Osteoblast (primary cell): Measurements from ENCODE around the gene ZBTB17. TPM values are rescaled to one million over a fixed set of nuclear protein-coding genes. Genes with fewer than 3 reads are reported as not detected.

Experiments used
- DNase-seq: peaks from one replicate; pipeline ENCODE4 v3.0.0; 2011; ENCODE audit warnings: low spot score, mixed read lengths; ENCODE audit not compliant: insufficient read length; ENCODE audit errors: missing footprints
- H2AFZ ChIP-seq: 2 replicates; pipeline ENCODE4 v1.6.0; 2011; ENCODE audit warnings: mild to moderate bottlenecking, low read length
- H3K27ac ChIP-seq: 2 replicates; pipeline ENCODE4 v1.5.1; 2011; ENCODE audit warnings: mild to moderate bottlenecking, low read depth, low read length, moderate library complexity
- H3K27me3 ChIP-seq: 2 replicates; pipeline ENCODE4 v1.6.0; 2012; ENCODE audit warnings: mild to moderate bottlenecking, control low read depth, inconsistent platforms, low read length, moderate library complexity; ENCODE audit not compliant: insufficient read depth
- H3K36me3 ChIP-seq: 2 replicates; pipeline ENCODE4 v1.5.1; 2011; ENCODE audit warnings: mild to moderate bottlenecking, low read length, control low read depth, moderate library complexity; ENCODE audit not compliant: insufficient read depth
- H3K4me1 ChIP-seq: 2 replicates; pipeline ENCODE4 v1.5.1; 2011; ENCODE audit warnings: mild to moderate bottlenecking, low read length, control low read depth, moderate library complexity; ENCODE audit not compliant: insufficient read depth
- H3K4me2 ChIP-seq: 2 replicates; pipeline ENCODE4 v1.6.0; 2011; ENCODE audit warnings: mild to moderate bottlenecking, low read length; ENCODE audit not compliant: insufficient read depth
- H3K4me3 ChIP-seq: fragments of 200-600 bp; sonication (generic); 3 replicates; pipeline ENCODE4 v1.5.1; 2012; ENCODE audit warnings: mild to moderate bottlenecking, low read length, inconsistent platforms; ENCODE audit not compliant: insufficient read depth
- H3K79me2 ChIP-seq: 2 replicates; pipeline ENCODE4 v1.6.0; 2012; ENCODE audit warnings: mild to moderate bottlenecking, low read length, control low read depth, inconsistent platforms; ENCODE audit not compliant: insufficient read depth
- H3K9me3 ChIP-seq: 2 replicates; pipeline ENCODE4 v1.5.1; 2011; ENCODE audit warnings: low read depth, low read length, control low read depth
- H4K20me1 ChIP-seq: 2 replicates; pipeline ENCODE4 v1.6.0; 2012; ENCODE audit warnings: mild to moderate bottlenecking, low read length, control low read depth; ENCODE audit not compliant: insufficient read depth
- total RNA-seq: library from RNA; depleted of rRNA; stranded (reverse); fragments of >200 nt; gene quantifications from 2 replicates; pipeline ENCODE4 v1.2.3, GENCODE V29; 2012
- TF ChIP-seq, protein P1 (sequence below): IDR thresholded peaks from 2 replicates; pipeline ENCODE4 v1.5.1; 2011; ENCODE audit warnings: mild to moderate bottlenecking, low read depth, low read length, moderate library complexity; ENCODE audit errors: extremely low read depth

ZBTB17 gene
- total RNA-seq, 1 donor: 29.7 TPM

DNA sequence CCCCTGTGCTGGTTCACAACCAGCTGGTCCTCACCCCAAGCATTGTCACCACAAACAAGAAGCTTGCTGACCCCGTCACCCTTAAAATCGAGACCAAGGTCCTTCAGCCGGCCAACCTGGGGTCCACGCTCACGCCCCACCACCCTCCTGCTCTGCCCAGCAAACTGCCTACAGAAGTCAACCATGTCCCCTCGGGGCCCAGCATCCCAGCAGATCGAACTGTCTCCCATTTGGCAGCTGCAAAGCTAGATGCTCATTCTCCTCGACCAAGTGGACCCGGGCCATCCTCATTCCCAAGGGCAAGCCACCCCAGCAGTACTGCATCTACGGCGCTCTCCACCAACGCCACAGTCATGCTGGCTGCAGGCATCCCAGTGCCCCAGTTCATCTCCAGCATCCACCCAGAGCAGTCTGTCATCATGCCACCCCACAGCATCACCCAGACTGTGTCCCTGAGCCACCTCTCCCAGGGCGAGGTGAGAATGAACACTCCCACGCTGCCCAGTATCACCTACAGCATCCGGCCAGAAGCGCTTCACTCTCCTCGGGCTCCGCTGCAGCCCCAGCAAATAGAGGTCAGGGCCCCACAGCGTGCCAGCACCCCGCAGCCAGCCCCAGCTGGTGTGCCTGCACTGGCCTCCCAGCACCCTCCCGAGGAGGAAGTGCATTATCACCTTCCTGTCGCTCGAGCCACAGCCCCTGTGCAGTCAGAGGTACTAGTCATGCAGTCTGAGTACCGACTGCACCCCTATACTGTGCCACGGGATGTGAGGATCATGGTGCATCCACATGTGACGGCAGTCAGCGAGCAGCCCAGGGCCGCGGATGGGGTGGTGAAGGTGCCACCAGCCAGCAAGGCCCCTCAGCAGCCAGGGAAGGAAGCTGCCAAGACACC lies 40.6 kb downstream of the ZBTB17 start:
- H3K79me2 ChIP-seq: peaks cover 2% of the 10 kb centered on the region
- TF ChIP-seq, protein P1, sequence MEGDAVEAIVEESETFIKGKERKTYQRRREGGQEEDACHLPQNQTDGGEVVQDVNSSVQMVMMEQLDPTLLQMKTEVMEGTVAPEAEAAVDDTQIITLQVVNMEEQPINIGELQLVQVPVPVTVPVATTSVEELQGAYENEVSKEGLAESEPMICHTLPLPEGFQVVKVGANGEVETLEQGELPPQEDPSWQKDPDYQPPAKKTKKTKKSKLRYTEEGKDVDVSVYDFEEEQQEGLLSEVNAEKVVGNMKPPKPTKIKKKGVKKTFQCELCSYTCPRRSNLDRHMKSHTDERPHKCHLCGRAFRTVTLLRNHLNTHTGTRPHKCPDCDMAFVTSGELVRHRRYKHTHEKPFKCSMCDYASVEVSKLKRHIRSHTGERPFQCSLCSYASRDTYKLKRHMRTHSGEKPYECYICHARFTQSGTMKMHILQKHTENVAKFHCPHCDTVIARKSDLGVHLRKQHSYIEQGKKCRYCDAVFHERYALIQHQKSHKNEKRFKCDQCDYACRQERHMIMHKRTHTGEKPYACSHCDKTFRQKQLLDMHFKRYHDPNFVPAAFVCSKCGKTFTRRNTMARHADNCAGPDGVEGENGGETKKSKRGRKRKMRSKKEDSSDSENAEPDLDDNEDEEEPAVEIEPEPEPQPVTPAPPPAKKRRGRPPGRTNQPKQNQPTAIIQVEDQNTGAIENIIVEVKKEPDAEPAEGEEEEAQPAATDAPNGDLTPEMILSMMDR: no peak
- DNase-seq: peak; percentile 60
- no peak overlapping the region for H3K4me3 ChIP-seq
- no peak overlapping the region for H2AFZ ChIP-seq
- peaks cover 76% of the 10 kb centered on the region for H3K36me3 ChIP-seq
- no peak overlapping the region for H3K4me2 ChIP-seq
- H3K27ac ChIP-seq: no peak overlapping the region
- no peaks in the 10 kb centered on the region for H4K20me1 ChIP-seq
- H3K4me1 ChIP-seq: peaks cover 12% of the 10 kb centered on the region
- H3K9me3 ChIP-seq: no peaks in the 10 kb centered on the region
- H3K27me3 ChIP-seq: no peaks in the 10 kb centered on the region

DNA sequence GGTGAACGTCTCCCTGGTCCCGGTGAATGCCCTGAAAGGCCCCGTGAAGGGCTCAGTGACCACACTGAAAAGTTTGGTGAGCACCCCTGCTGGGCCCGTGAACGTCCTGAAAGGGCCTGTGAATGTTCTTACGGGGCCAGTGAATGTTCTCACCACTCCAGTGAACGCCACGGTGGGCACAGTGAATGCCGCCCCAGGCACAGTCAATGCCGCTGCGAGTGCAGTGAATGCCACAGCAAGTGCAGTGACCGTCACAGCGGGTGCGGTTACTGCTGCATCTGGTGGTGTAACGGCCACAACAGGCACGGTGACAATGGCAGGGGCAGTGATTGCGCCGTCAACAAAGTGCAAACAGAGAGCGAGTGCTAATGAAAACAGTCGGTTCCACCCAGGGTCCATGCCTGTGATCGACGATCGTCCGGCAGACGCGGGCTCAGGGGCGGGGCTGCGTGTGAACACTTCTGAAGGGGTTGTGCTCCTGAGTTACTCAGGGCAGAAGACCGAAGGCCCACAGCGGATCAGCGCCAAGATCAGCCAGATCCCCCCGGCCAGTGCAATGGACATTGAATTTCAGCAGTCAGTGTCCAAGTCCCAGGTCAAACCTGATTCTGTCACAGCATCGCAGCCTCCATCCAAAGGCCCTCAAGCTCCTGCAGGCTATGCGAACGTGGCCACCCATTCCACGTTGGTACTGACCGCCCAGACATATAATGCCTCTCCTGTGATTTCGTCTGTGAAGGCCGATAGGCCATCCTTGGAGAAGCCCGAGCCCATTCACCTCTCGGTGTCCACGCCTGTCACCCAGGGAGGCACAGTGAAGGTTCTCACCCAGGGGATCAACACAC lies 41.5 kb downstream of the ZBTB17 start:
- no peak overlapping the region for H2AFZ ChIP-seq
- no peak overlapping the region for H3K4me2 ChIP-seq
- no peaks in the 10 kb centered on the region for H4K20me1 ChIP-seq
- H3K4me1 ChIP-seq: peaks cover 8% of the 10 kb centered on the region
- H3K4me3 ChIP-seq: no peak overlapping the region
- no peaks in the 10 kb centered on the region for H3K79me2 ChIP-seq
- no peak overlapping the region for H3K27ac ChIP-seq
- TF ChIP-seq, protein P1: no peak
- H3K9me3 ChIP-seq: no peaks in the 10 kb centered on the region
- no peaks in the 10 kb centered on the region for H3K27me3 ChIP-seq
- peak; percentile 31 for DNase-seq
- H3K36me3 ChIP-seq: peaks cover 79% of the 10 kb centered on the region

DNA sequence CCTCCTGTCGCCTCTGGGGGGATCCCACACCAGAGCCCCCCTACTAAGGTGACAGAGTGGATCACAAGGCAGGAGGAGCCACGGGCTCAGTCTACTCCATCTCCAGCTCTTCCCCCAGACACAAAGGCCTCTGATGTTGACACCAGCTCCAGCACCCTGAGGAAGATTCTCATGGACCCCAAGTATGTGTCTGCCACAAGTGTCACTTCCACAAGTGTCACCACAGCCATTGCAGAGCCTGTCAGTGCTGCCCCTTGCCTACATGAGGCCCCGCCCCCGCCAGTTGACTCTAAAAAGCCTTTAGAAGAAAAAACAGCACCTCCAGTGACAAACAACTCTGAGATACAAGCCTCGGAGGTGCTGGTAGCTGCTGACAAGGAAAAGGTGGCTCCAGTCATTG lies 42.2 kb downstream of the ZBTB17 start:
- TF ChIP-seq, protein P1: no peak
- H4K20me1 ChIP-seq: no peaks in the 10 kb centered on the region
- H3K36me3 ChIP-seq: peaks cover 80% of the 10 kb centered on the region
- H3K4me3 ChIP-seq: no peak overlapping the region
- peaks cover 3% of the 10 kb centered on the region for H3K4me1 ChIP-seq
- no peaks in the 10 kb centered on the region for H3K27me3 ChIP-seq
- no peaks in the 10 kb centered on the region for H3K9me3 ChIP-seq
- H2AFZ ChIP-seq: no peak overlapping the region
- DNase-seq: no peak
- H3K4me2 ChIP-seq: no peak overlapping the region
- no peak overlapping the region for H3K27ac ChIP-seq
- H3K79me2 ChIP-seq: no peaks in the 10 kb centered on the region

DNA sequence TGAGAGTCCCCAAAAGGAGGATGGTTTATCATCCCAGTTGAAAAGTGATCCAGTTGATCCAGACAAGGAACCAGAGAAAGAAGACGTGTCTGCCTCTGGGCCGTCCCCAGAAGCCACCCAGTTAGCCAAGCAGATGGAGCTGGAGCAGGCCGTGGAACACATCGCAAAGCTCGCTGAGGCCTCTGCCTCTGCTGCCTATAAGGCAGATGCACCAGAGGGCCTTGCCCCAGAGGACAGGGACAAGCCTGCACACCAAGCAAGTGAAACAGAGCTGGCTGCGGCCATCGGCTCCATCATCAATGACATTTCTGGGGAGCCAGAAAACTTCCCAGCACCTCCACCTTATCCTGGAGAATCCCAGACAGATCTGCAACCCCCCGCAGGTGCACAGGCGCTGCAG lies 43.3 kb downstream of the ZBTB17 start:
- H3K9me3 ChIP-seq: no peaks in the 10 kb centered on the region
- no peaks in the 10 kb centered on the region for H3K27me3 ChIP-seq
- H4K20me1 ChIP-seq: no peaks in the 10 kb centered on the region
- peak; percentile 48 for DNase-seq
- H2AFZ ChIP-seq: no peak overlapping the region
- peaks cover 3% of the 10 kb centered on the region for H3K4me1 ChIP-seq
- no peak overlapping the region for H3K4me3 ChIP-seq
- no peak overlapping the region for H3K4me2 ChIP-seq
- TF ChIP-seq, protein P1: no peak
- no peak overlapping the region for H3K27ac ChIP-seq
- H3K79me2 ChIP-seq: no peaks in the 10 kb centered on the region
- peaks cover 80% of the 10 kb centered on the region for H3K36me3 ChIP-seq
